OCI-LY1 (cell line): ENCODE measurements around the gene TIMM21.

Experiments used
- H2AFZ ChIP-seq: fragments of 200-600 bp; sonication (generic), shearing (Covaris generic); 2 replicates; pipeline ENCODE4 v1.6.0; 2014; ENCODE audit warnings: antibody characterized with exemption, mild to moderate bottlenecking, low read length
- H3F3A ChIP-seq: fragments of 200-600 bp; sonication (generic), shearing (Covaris generic); 2 replicates; pipeline ENCODE4 v1.6.0; 2014; ENCODE audit warnings: mild to moderate bottlenecking, antibody characterized with exemption, low read length, moderate library complexity; ENCODE audit not compliant: insufficient read depth
- H3K27ac ChIP-seq: fragments of 200-600 bp; sonication (generic); 2 replicates; pipeline ENCODE4 v1.5.1; 2014; ENCODE audit warnings: low read length, mixed run types, mild to moderate bottlenecking, low read depth; ENCODE audit not compliant: poor library complexity, severe bottlenecking
- H3K27me3 ChIP-seq: fragments of 200-600 bp; sonication (generic); 2 replicates; pipeline ENCODE4 v1.6.0; 2014; ENCODE audit warnings: antibody characterized with exemption, mild to moderate bottlenecking, low read length, moderate library complexity; ENCODE audit not compliant: insufficient read depth
- H3K36me3 ChIP-seq: fragments of 200-600 bp; sonication (generic); 2 replicates; pipeline ENCODE4 v1.6.1; 2014; ENCODE audit warnings: mild to moderate bottlenecking, antibody characterized with exemption, low read length, moderate library complexity, mixed read lengths; ENCODE audit not compliant: insufficient read depth
- H3K4me1 ChIP-seq: fragments of 200-600 bp; sonication (generic); 2 replicates; pipeline ENCODE4 v1.5.1; 2014; ENCODE audit warnings: mild to moderate bottlenecking, low read length, moderate library complexity; ENCODE audit not compliant: insufficient read depth, severe bottlenecking
- H3K4me2 ChIP-seq: fragments of 200-600 bp; sonication (generic), shearing (Covaris generic); 2 replicates; pipeline ENCODE4 v1.6.1; 2014; ENCODE audit warnings: low read length
- H3K4me3 ChIP-seq: fragments of 200-600 bp; sonication (generic); 2 replicates; pipeline ENCODE4 v1.5.1; 2014; ENCODE audit warnings: low read length, low read depth, mild to moderate bottlenecking, mixed read lengths; ENCODE audit not compliant: poor library complexity, severe bottlenecking
- H3K79me2 ChIP-seq: fragments of 200-600 bp; shearing (Covaris generic); 2 replicates; pipeline ENCODE4 v1.6.1; 2016; ENCODE audit warnings: mixed run types, low read length, mixed read lengths; ENCODE audit not compliant: insufficient read depth
- H3K9ac ChIP-seq: fragments of 200-600 bp; sonication (generic), shearing (Covaris generic); 2 replicates; pipeline ENCODE4 v1.6.1; 2014; ENCODE audit warnings: mild to moderate bottlenecking, low read length, mixed read lengths
- H3K9me2 ChIP-seq: fragments of 200-600 bp; sonication (generic), shearing (Covaris generic); 2 replicates; pipeline ENCODE4 v1.6.1; 2014; ENCODE audit warnings: low read depth, mild to moderate bottlenecking, low read length, mixed read lengths
- H3K9me3 ChIP-seq: fragments of 200-600 bp; shearing (Covaris generic); 2 replicates; pipeline ENCODE4 v1.6.1; 2014; ENCODE audit warnings: low read length, mixed read lengths
- H4K20me1 ChIP-seq: fragments of 200-600 bp; sonication (generic), shearing (Covaris generic); 2 replicates; pipeline ENCODE4 v1.6.0; 2016; ENCODE audit warnings: mild to moderate bottlenecking, low read length; ENCODE audit not compliant: insufficient read depth
- CTCF ChIP-seq: fragments of 200-600 bp; sonication (generic), shearing (Covaris generic); IDR thresholded peaks from 2 replicates; pipeline ENCODE4 v1.5.1; 2017; ENCODE audit warnings: mild to moderate bottlenecking, antibody characterized with exemption, low read length, moderate library complexity, mixed read lengths
- EZH2 ChIP-seq: fragments of 200-600 bp; sonication (generic), shearing (Covaris generic); IDR thresholded peaks from 2 replicates; pipeline ENCODE4 v1.8.0; 2017; ENCODE audit warnings: borderline replicate concordance, mixed run types, mild to moderate bottlenecking, antibody characterized with exemption, low read length, moderate library complexity, mixed read lengths

TIMM21 gene

DNA sequence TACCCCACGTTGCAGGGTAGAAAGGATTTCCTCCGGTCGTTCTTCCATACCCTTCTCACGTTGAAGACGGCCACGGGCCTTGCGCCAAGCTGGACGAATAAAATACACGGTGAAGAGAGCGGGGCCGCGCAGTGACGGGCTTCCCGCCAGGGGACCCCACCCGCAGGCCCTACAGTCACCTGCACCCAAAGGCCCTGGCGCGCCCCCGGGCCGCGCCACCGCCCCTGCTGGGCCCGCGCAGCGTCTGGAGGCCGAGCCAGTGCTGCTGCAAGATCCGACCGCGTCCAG is 888 bp upstream of the TIMM21 start:
- no peaks in the 10 kb centered on the region for H3K27me3 ChIP-seq
- H3K9ac ChIP-seq, result peak overlapping the region; percentile 52; the same call in 1 of the 2 replicates
- peaks cover 27% of the 10 kb centered on the region; the same call in 1 of the 2 replicates for H3K36me3 ChIP-seq
- H2AFZ ChIP-seq, result peak overlapping the region; percentile 16; the same call in 1 of the 2 replicates
- H3K27ac ChIP-seq, result no peak overlapping the region
- H3K9me3 ChIP-seq, result no peaks in the 10 kb centered on the region
- peaks cover 40% of the 10 kb centered on the region for H3K4me1 ChIP-seq
- H3K9me2 ChIP-seq, result no peaks in the 10 kb centered on the region
- peak overlapping the region; percentile 84 for H3K4me3 ChIP-seq
- no peak for TF ChIP-seq CTCF
- TF ChIP-seq EZH2, result no peak
- H3F3A ChIP-seq, result no peaks in the 10 kb centered on the region
- peak overlapping the region; percentile 98 for H3K4me2 ChIP-seq
- H4K20me1 ChIP-seq, result no peaks in the 10 kb centered on the region
- H3K79me2 ChIP-seq, result peaks cover 38% of the 10 kb centered on the region

GRCh38 chr18:74148543-74149070 is 284 bp downstream of the TIMM21 start:
- peaks cover 38% of the 10 kb centered on the region; the same call in 1 of the 2 replicates for H3K36me3 ChIP-seq
- peak overlapping the region; percentile 79 for H3K4me2 ChIP-seq
- H3K4me1 ChIP-seq, result peaks cover 40% of the 10 kb centered on the region
- H4K20me1 ChIP-seq, result no peaks in the 10 kb centered on the region
- peak overlapping the region; percentile 67 for H3K27ac ChIP-seq
- H2AFZ ChIP-seq, result no peak overlapping the region
- no peaks in the 10 kb centered on the region for H3K9me3 ChIP-seq
- no peaks in the 10 kb centered on the region for H3K9me2 ChIP-seq
- H3F3A ChIP-seq, result no peaks in the 10 kb centered on the region
- H3K79me2 ChIP-seq, result peaks cover 50% of the 10 kb centered on the region
- no peak for TF ChIP-seq EZH2
- no peak for TF ChIP-seq CTCF
- peak overlapping the region; percentile 89 for H3K9ac ChIP-seq
- H3K4me3 ChIP-seq, result peak overlapping the region; percentile 84
- no peaks in the 10 kb centered on the region for H3K27me3 ChIP-seq

DNA sequence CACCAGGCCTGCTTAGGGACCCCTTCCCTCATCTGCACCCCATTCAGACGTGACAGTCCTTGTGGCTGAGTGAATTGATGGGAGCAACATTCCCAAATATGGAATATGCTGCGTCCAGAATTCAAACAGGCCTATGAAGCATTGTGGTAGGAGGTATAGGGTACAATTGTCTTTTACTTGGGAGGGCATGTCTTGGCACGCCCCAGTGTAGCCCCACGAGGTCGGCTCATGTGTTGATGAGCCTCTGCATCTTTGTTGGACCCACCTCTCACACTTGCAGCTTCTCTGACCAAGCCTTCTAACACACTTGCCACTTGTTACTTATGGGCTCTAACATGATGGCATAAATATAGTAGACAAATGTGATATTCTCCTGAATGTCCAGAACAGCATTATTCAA is 1.6 kb downstream of the TIMM21 start:
- no peaks in the 10 kb centered on the region for H3K9me3 ChIP-seq
- peaks cover 40% of the 10 kb centered on the region for H3K4me1 ChIP-seq
- H3F3A ChIP-seq, result no peaks in the 10 kb centered on the region
- H3K9ac ChIP-seq, result peak overlapping the region; percentile 89
- peaks cover 54% of the 10 kb centered on the region for H3K79me2 ChIP-seq
- peak overlapping the region; percentile 84 for H3K4me3 ChIP-seq
- no peak overlapping the region for H2AFZ ChIP-seq
- peaks cover 45% of the 10 kb centered on the region; the same call in 1 of the 2 replicates for H3K36me3 ChIP-seq
- peak overlapping the region; percentile 79 for H3K4me2 ChIP-seq
- H3K27ac ChIP-seq, result peak overlapping the region; percentile 44
- no peaks in the 10 kb centered on the region for H4K20me1 ChIP-seq
- TF ChIP-seq EZH2 (no peak), CTCF (no peak)
- H3K27me3 ChIP-seq, result no peaks in the 10 kb centered on the region
- H3K9me2 ChIP-seq, result no peaks in the 10 kb centered on the region
